Endothelial cell of umbilical vein (primary cell): ENCODE data around the gene DACT3. TPM values are rescaled to one million over a fixed set of nuclear protein-coding genes. Genes with fewer than 3 reads are reported as not detected.

Experiments used
- BruUV-seq: library from RNA; stranded (reverse); fragments of 400-500 nt; replicated peaks from 2 replicates; lab custom pipeline; 2021; lab: Mats Ljungman, UMichigan
- CTCF ChIA-PET: fragments of 300-600, 350-600 bp; sonication (Branson Sonifier 250); formaldehyde crosslinking; loops from one replicate; lab custom pipeline; 2021; ENCODE audit warnings: antibody characterized with exemption, inconsistent platforms; lab: Charles Lee
- POLR2A ChIA-PET: fragments of 300-600, 350-600 bp; sonication (Branson Sonifier 250); formaldehyde crosslinking; loops from one replicate; lab custom pipeline; 2021; ENCODE audit warnings: antibody characterized with exemption, inconsistent platforms; lab: Charles Lee
- DNase-seq: peaks from one replicate; pipeline ENCODE4 v3.0.0-alpha.2; 2011; ENCODE audit warnings: low read depth, low spot score
- FAIRE-seq: peaks from 2 replicates; lab custom pipeline; 2011; peaks lifted over from hg19 to GRCh38; lab: Jason Lieb, UNC
- H2AFZ ChIP-seq: 2 replicates; pipeline ENCODE4 v1.6.0; 2012; ENCODE audit warnings: low read depth, low read length, control low read depth, inconsistent platforms
- H3K27ac ChIP-seq: 2 replicates; pipeline ENCODE4 v1.5.1; 2011; ENCODE audit warnings: low read depth, mild to moderate bottlenecking, control low read depth, low read length, moderate library complexity; ENCODE audit not compliant: insufficient read depth
- H3K27me3 ChIP-seq, 2 experiments: 2 replicates each; pipeline versions ENCODE4 v1.6.0 to v1.6.1; 2011; ENCODE audit warnings: low read length in 2 of 2, mixed read lengths in 1 of 2; ENCODE audit not compliant: control insufficient read depth in 2 of 2, insufficient read depth in 2 of 2
- H3K36me3 ChIP-seq, 2 experiments: 2 replicates in 1 of 2; 3 replicates in 1 of 2; pipeline ENCODE4 v1.5.1; 2011; ENCODE audit warnings: low read length in 2 of 2, mild to moderate bottlenecking in 1 of 2, moderate library complexity in 1 of 2; ENCODE audit not compliant: control insufficient read depth in 2 of 2, insufficient read depth in 2 of 2; ENCODE audit errors: extremely low read depth in 1 of 2
- H3K4me1 ChIP-seq: 3 replicates; pipeline ENCODE4 v1.5.1; 2011; ENCODE audit warnings: mild to moderate bottlenecking, low read length; ENCODE audit not compliant: control insufficient read depth, insufficient read depth; ENCODE audit errors: extremely low read depth
- H3K4me2 ChIP-seq: 2 replicates; pipeline ENCODE4 v1.6.1; 2011; ENCODE audit warnings: low read length, control low read depth, mixed read lengths; ENCODE audit not compliant: insufficient read depth
- H3K4me3 ChIP-seq, 3 experiments: fragments of 200-600 bp in 1 of 3; sonication (generic), shearing (Covaris generic) in 1 of 3; replicated peaks in 1 of 3; 2 replicates each; pipeline ENCODE4 v1.5.1; 2011 to 2016; ENCODE audit warnings: control low read depth in 3 of 3, low read length in 3 of 3, mild to moderate bottlenecking in 2 of 3, inconsistent platforms in 1 of 3, low read depth in 1 of 3, moderate library complexity in 1 of 3; ENCODE audit not compliant: insufficient read depth in 1 of 3
- H3K79me2 ChIP-seq: 2 replicates; pipeline ENCODE4 v1.6.0; 2012; ENCODE audit warnings: low read length, inconsistent platforms; ENCODE audit not compliant: control insufficient read depth, insufficient read depth
- H3K9ac ChIP-seq: replicated peaks from 2 replicates; pipeline ENCODE3; 2011; ENCODE audit warnings: low read length, control low read depth; ENCODE audit not compliant: insufficient read depth; ENCODE audit errors: extremely low read depth
- H3K9me1 ChIP-seq: replicated peaks from 3 replicates; pipeline ENCODE4 v1.6.0; 2011; ENCODE audit warnings: mild to moderate bottlenecking, low read length; ENCODE audit not compliant: control insufficient read depth, insufficient read depth; ENCODE audit errors: extremely low read depth
- H3K9me3 ChIP-seq: replicated peaks from 2 replicates; pipeline ENCODE4 v1.5.1; 2012; ENCODE audit warnings: low read length, inconsistent platforms; ENCODE audit not compliant: control insufficient read depth, insufficient read depth
- H4K20me1 ChIP-seq: replicated peaks from 2 replicates; pipeline ENCODE3; 2011; ENCODE audit warnings: mild to moderate bottlenecking, low read length; ENCODE audit not compliant: control insufficient read depth, insufficient read depth; ENCODE audit errors: extremely low read depth
- EZH2 ChIP-seq: IDR thresholded peaks from 2 replicates; pipeline ENCODE4 v1.6.1; 2012; ENCODE audit warnings: borderline replicate concordance, low read depth, mild to moderate bottlenecking, moderate library complexity, low read length, inconsistent platforms; ENCODE audit not compliant: severe bottlenecking
- FOS ChIP-seq: IDR thresholded peaks from 2 replicates; pipeline ENCODE4 v1.6.1; 2011; ENCODE audit warnings: mild to moderate bottlenecking, low read length, moderate library complexity, borderline replicate concordance; ENCODE audit not compliant: insufficient read depth
- JUN ChIP-seq: IDR thresholded peaks from 2 replicates; pipeline ENCODE4 v1.6.1; 2011; ENCODE audit warnings: borderline replicate concordance, low read depth; ENCODE audit not compliant: insufficient read length, insufficient read depth
- MYC ChIP-seq: IDR thresholded peaks from one replicate; pipeline ENCODE4 v1.6.1; 2011; ENCODE audit warnings: mild to moderate bottlenecking, low read depth, low read length
- POLR2A ChIP-seq: IDR thresholded peaks from 2 replicates; pipeline ENCODE4 v1.6.1; 2012; ENCODE audit warnings: low read depth, mild to moderate bottlenecking, control low read depth, low read length
- dilution Hi-C: fragments of 300-500 bp; cut with MboI; formaldehyde crosslinking; loops from one replicate; pipeline ENCODE4 v1.15.0; 2019; ENCODE audit warnings: low sequenced_read_pairs; ENCODE audit not compliant: extremely low pct_ligation_motif_present
- intact Hi-C: fragments of 100-400 bp; cut with micrococcal nuclease; formaldehyde crosslinking; loops from one replicate; pipeline ENCODE4 v1.10.0; 2022
- polyA plus RNA-seq, 4 experiments: library from polyadenylated mRNA; depleted of rRNA in 3 of 4; stranded (reverse) in 3 of 4; unstranded in 1 of 4; fragments of >200 nt; gene quantifications; 2 replicates each; pipeline versions ENCODE4 v1.2.1 to v1.2.3, GENCODE V29; 2011 to 2012; ENCODE audit warnings: missing spikeins in 1 of 4
- total RNA-seq: library from RNA; stranded (reverse); gene quantifications from 2 replicates; pipeline ENCODE4 v1.2.3, GENCODE V29; 2021
- TF ChIP-seq, protein P1 (sequence below), 2 donors: IDR thresholded peaks; 1 replicate in 1 of 2; 2 replicates in 1 of 2; pipeline ENCODE4 v1.5.1; 2011; ENCODE audit warnings: low read length in 2 of 2, mild to moderate bottlenecking in 2 of 2, moderate library complexity in 2 of 2, control low read depth in 1 of 2, inconsistent platforms in 1 of 2, low read depth in 1 of 2; ENCODE audit not compliant: insufficient read depth in 1 of 2; ENCODE audit errors: extremely low read depth in 1 of 2

The DACT3 gene
- total and polyA plus RNA-seq, 2 donors (not counting 3 experiments of a cell fraction or from before 2014, with no cell fraction given): 0.22 to 0.76 TPM

DNA sequence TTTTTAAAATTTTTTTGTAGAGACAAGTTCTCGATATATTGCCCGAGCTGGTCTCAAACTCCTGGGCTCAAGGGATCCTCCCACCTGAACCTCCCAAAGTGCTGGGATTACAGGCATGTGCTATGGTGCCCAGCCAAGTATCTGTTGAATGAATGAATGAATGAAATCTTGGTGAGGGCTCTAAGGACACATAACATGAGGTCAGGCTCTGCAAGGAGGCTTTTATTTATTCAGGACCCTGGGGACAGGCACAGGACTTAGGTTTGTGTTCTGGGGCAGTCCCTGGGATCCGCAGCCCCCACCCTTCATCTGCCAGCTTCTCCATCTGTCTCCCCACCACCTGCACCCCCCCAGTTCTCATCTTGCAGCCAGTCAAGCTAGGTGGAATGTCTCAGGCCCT lies 40.7 kb downstream of the DACT3 start:
- dilution Hi-C loops: no loop called here
- ChIA-PET POLR2A (no interaction called here), CTCF (interaction anchor here (1.0 to 13.9 kb wide), 2 partner anchors 44 to 107 kb away, joined by 3 to 422 read pairs; partner anchors contain the start of gene DACT3)
- intact Hi-C loops: no loop called here
- TF ChIP-seq FOS: no peak
- TF ChIP-seq POLR2A: no peak
- no peak for TF ChIP-seq MYC
- TF ChIP-seq JUN: no peak
- TF ChIP-seq, protein P1, sequence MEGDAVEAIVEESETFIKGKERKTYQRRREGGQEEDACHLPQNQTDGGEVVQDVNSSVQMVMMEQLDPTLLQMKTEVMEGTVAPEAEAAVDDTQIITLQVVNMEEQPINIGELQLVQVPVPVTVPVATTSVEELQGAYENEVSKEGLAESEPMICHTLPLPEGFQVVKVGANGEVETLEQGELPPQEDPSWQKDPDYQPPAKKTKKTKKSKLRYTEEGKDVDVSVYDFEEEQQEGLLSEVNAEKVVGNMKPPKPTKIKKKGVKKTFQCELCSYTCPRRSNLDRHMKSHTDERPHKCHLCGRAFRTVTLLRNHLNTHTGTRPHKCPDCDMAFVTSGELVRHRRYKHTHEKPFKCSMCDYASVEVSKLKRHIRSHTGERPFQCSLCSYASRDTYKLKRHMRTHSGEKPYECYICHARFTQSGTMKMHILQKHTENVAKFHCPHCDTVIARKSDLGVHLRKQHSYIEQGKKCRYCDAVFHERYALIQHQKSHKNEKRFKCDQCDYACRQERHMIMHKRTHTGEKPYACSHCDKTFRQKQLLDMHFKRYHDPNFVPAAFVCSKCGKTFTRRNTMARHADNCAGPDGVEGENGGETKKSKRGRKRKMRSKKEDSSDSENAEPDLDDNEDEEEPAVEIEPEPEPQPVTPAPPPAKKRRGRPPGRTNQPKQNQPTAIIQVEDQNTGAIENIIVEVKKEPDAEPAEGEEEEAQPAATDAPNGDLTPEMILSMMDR (IDR thresholded peaks at IDR 0.05; ENCODE audit: extremely low read depth in 1 of 2, insufficient read depth in 1 of 2, low read depth in 1 of 2, low read length in 2 of 2): no peak
- Histone ChIP-seq H4K20me1 (no peaks in the 10 kb centered on the region), H3K79me2 (no peaks in the 10 kb centered on the region), H3K27ac (no peak overlapping the region), H3K9me1 (no peaks in the 10 kb centered on the region), H3K9ac (no peak overlapping the region), H3K4me2 (no peak overlapping the region), H3K4me1 (peaks cover 5% of the 10 kb centered on the region), H3K9me3 (no peaks in the 10 kb centered on the region), H3K36me3 (no peaks in the 10 kb centered on the region), H2AFZ (no peak overlapping the region), H3K27me3 (no peaks in the 10 kb centered on the region), H3K4me3 (no peak overlapping the region)
- FAIRE-seq (no peak), DNase-seq (no peak)
- BruUV-seq: no TSS peak

DNA sequence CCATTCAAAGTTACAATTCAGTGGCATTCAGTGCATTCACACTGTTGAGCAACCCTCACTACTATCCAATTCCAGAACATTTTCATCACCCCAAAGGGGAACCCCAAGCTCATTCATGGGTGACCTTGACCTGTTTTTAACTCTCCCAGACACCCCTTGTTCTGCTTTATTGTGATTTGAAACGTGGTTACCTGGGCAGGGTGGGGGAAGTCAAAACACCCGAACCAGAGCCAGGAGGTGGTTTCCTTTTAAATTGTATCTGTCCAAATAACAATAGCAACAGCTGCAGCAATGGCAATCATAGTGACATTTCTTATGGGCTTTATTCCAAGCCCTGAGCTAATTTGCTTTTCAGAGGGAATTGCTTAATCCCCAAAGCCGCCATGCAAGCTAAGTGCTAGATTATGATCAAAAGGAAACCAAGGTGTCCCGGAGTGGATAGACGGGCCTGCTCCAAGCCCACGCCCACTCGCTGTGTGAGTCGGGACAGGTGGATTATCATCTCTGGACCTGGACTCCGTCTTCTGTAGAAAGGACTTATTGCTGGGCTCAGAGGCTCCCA lies 42.2 kb downstream of the DACT3 start:
- POLR2A ChIA-PET: no interaction called here
- no peaks in the 10 kb centered on the region for H3K9me3 ChIP-seq
- no peaks in the 10 kb centered on the region for H3K4me1 ChIP-seq
- H3K36me3 ChIP-seq: no peaks in the 10 kb centered on the region
- H4K20me1 ChIP-seq: no peaks in the 10 kb centered on the region
- no peaks in the 10 kb centered on the region for H3K79me2 ChIP-seq
- no peak overlapping the region for H3K4me3 ChIP-seq
- no peaks in the 10 kb centered on the region for H3K9me1 ChIP-seq
- no peak overlapping the region for H3K4me2 ChIP-seq
- CTCF ChIA-PET: interaction anchor here (1.2 to 13.9 kb wide), 3 partner anchors 12 to 46 kb away, joined by 3 to 422 read pairs (median 21); partner anchors contain the start of gene DACT3
- TF ChIP-seq POLR2A (no peak), EZH2 (no peak), JUN (no peak)
- intact Hi-C loops (no loop called here), dilution Hi-C loops (no loop called here)
- H3K27me3 ChIP-seq: no peaks in the 10 kb centered on the region
- no peak overlapping the region for H3K9ac ChIP-seq
- no peak for FAIRE-seq
- no peak overlapping the region for H2AFZ ChIP-seq
- BruUV-seq: no TSS peak
- no peak for DNase-seq
- no peak overlapping the region for H3K27ac ChIP-seq
